Ascending aorta (tissue), 2 donors: ENCODE measurements around the gene RNU5B-1. TPM values are rescaled to one million over a fixed set of nuclear protein-coding genes. Genes with fewer than 3 reads are reported as not detected.

Experiments used
- DNase-seq, 2 donors: peaks; one replicate each; pipeline ENCODE4 v3.0.0-alpha.2; 2019; ENCODE audit warnings: low spot score in 2 of 2
- H3K27ac ChIP-seq, 2 donors: fragments of 200-600 bp; sonication (generic); one replicate each; pipeline ENCODE4 v1.5.1; 2016 to 2017; ENCODE audit warnings: mild to moderate bottlenecking in 1 of 2
- H3K27me3 ChIP-seq: fragments of 200-600 bp; sonication (generic); one replicate; pipeline ENCODE4 v1.5.1; 2017
- H3K36me3 ChIP-seq, 2 donors: fragments of 200-600 bp; sonication (generic); one replicate each; pipeline ENCODE4 v1.5.1; 2016
- H3K4me1 ChIP-seq, 2 donors: fragments of 200-600 bp; sonication (generic); one replicate each; pipeline ENCODE4 v1.5.1; 2016 to 2017; ENCODE audit warnings: mild to moderate bottlenecking in 1 of 2
- H3K4me3 ChIP-seq, 2 donors: fragments of 200-600 bp; sonication (generic); one replicate each; pipeline ENCODE4 v1.5.1; 2016 to 2017; ENCODE audit warnings: mild to moderate bottlenecking in 1 of 2
- H3K9me3 ChIP-seq, 2 donors: fragments of 200-600 bp; sonication (generic); one replicate each; pipeline ENCODE4 v1.5.1; 2016
- CTCF ChIP-seq, 3 experiments: fragments of 200-600 bp in 2 of 3; fragments of 450-650 bp in 1 of 3; sonication (generic) in 2 of 3; IDR thresholded peaks; one replicate each; pipeline ENCODE4 v1.5.1; 2016 to 2019; ENCODE audit warnings: antibody characterized with exemption in 3 of 3, mild to moderate bottlenecking in 1 of 3, moderate library complexity in 1 of 3
- intact Hi-C: fragments of 100-400 bp; cut with DNase I; formaldehyde crosslinking; loops from one replicate; pipeline ENCODE4 v1.15.1; 2023
- total RNA-seq: library from RNA; depleted of rRNA; stranded (reverse); fragments of >200 nt; gene quantifications from one replicate; pipeline ENCODE4 v1.1.0, GENCODE V29; 2016

RNU5B-1 gene
- total RNA-seq, 1 donor from 2014 or later, result not detected

- Histone ChIP-seq H3K9me3 (no peaks in the 10 kb centered on the region), H3K27ac (peak overlapping the region; percentile 87 to 92), H3K27me3 (no peaks in the 10 kb centered on the region), H3K4me3 (peak overlapping the region; percentile 85 to 95), H3K4me1 (peaks cover 0 to 19% of the 10 kb centered on the region in 2 donors), H3K36me3 (no peaks in the 10 kb centered on the region)
- DNase-seq, result no peak
- intact Hi-C loops, result loop anchor here (2.0 to 10.0 kb wide), 3 partner anchors 101 to 441 kb away; partner anchors contain the start of genes CLPX, INTS14 and PLEKHO2
- TF ChIP-seq CTCF (IDR thresholded peaks at IDR 0.05), result no peak
Measured at GRCh38 chr15:65285291-65286068, 19.0 kb upstream of the RNU5B-1 start.

GRCh38 chr15:65286069-65286703 is 18.3 kb upstream of the RNU5B-1 start:
- H3K27me3 ChIP-seq, result no peaks in the 10 kb centered on the region
- H3K27ac ChIP-seq, result peak overlapping the region; percentile 87 to 92
- DNase-seq, result peak in 1 of 2 donors; percentile 73
- intact Hi-C loops, result loop anchor here (2.0 to 10.0 kb wide), 3 partner anchors 101 to 441 kb away; partner anchors contain the start of genes CLPX, INTS14 and PLEKHO2
- H3K9me3 ChIP-seq, result no peaks in the 10 kb centered on the region
- H3K4me3 ChIP-seq, result peak overlapping the region; percentile 85 to 95
- peaks cover 0 to 19% of the 10 kb centered on the region in 2 donors for H3K4me1 ChIP-seq
- TF ChIP-seq CTCF (IDR thresholded peaks at IDR 0.05), result no peak
- no peaks in the 10 kb centered on the region for H3K36me3 ChIP-seq

DNA sequence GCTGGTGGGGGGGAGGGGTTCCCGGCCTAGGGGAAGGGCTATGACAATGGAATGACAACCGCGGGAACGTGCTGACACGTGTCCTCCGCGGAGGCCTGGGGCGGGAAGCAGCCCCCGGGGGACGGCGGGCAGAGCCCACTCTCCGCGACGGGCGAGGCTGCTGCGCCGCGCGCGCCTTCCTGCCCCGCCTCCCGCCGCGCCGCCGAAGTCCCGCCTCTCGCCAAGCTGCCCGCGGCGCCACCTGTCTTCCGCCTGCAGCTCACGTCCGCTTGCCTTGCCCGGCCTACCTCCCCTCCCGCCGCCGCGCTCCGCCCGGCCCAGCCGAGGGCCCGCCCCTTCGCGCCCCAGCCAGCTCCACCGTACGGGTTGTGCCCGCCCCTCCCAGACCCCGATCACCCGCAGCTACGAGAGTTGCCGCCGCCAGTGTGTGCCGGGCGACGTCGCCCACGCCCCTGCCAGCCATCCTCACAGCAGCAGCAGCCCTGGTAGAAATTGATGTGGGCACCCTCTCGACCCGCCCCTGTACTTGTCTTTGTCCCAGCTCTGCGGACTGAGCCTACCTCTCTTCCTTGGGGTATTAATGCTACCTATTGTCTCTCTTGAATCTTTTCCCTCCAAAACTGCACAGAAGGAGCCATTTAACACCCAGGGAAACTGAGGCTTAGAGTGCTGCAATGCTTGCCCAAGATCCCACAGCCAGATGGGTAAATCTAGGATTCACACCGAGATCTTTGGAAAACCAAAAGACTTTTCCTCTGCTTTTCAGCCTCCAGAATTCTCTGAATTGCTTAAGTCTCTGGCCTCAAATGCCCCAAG is 17.6 kb upstream of the RNU5B-1 start, which contains the start of gene PARP16:
Gene PARP16, minus strand, starts transcription at position 180 of the 816 bp plus-strand sequence. CDS start 457 bp downstream, outside the sequence.
- no peaks in the 10 kb centered on the region for H3K36me3 ChIP-seq
- peak; percentile 33 to 62 (median 52) for TF ChIP-seq CTCF (IDR thresholded peaks at IDR 0.05)
- intact Hi-C loops, result loop anchor here (1.0 to 10.0 kb wide), 4 partner anchors 8 to 442 kb away; partner anchors contain the start of genes CLPX, INTS14 and PLEKHO2
- peak within 1 kb of the TSS; percentile 87 to 92 for H3K27ac ChIP-seq
- peaks cover 0 to 19% of the 10 kb centered on the region in 2 donors for H3K4me1 ChIP-seq
- no peaks in the 10 kb centered on the region for H3K27me3 ChIP-seq
- no peaks in the 10 kb centered on the region for H3K9me3 ChIP-seq
- peak; percentile 76 to 95 for DNase-seq
- peak within 1 kb of the TSS; percentile 85 to 95 for H3K4me3 ChIP-seq

- Histone ChIP-seq H3K4me3 (peak overlapping the region in 1 of 2 donors; percentile 85), H3K36me3 (no peaks in the 10 kb centered on the region), H3K27me3 (no peaks in the 10 kb centered on the region), H3K4me1 (peaks cover 0 to 19% of the 10 kb centered on the region in 2 donors), H3K9me3 (no peaks in the 10 kb centered on the region), H3K27ac (peak overlapping the region; percentile 87 to 92)
- DNase-seq, result no peak
- no peak for TF ChIP-seq CTCF (IDR thresholded peaks at IDR 0.05)
- intact Hi-C loops, result loop anchor here (1.0 to 10.0 kb wide), 4 partner anchors 8 to 443 kb away; partner anchors contain the start of genes CLPX, INTS14 and PLEKHO2
Measured at GRCh38 chr15:65287520-65287855, 17.0 kb upstream of the RNU5B-1 start.

- Histone ChIP-seq H3K4me3 (no peak overlapping the region), H3K4me1 (peaks cover 0 to 13% of the 10 kb centered on the region in 2 donors), H3K27me3 (no peaks in the 10 kb centered on the region), H3K9me3 (no peaks in the 10 kb centered on the region), H3K36me3 (no peaks in the 10 kb centered on the region), H3K27ac (no peak overlapping the region)
- no peak for DNase-seq
- intact Hi-C loops, result loop anchor here (5.0 to 10.0 kb wide), 2 partner anchors 323 to 445 kb away; partner anchors contain the start of genes INTS14 and PLEKHO2
- TF ChIP-seq CTCF (IDR thresholded peaks at IDR 0.05), result no peak
Measured at GRCh38 chr15:65289261-65289854, 15.1 kb upstream of the RNU5B-1 start.
